ENCODE measurements around the gene CHRNB2. TPM values are rescaled to one million over a fixed set of nuclear protein-coding genes. Genes with fewer than 3 reads are reported as not detected.

CHRNB2 gene
- total and polyA plus RNA-seq, 10 donors: 0.03 to 0.32 (median 0.18) TPM; not detected in 7

DNA sequence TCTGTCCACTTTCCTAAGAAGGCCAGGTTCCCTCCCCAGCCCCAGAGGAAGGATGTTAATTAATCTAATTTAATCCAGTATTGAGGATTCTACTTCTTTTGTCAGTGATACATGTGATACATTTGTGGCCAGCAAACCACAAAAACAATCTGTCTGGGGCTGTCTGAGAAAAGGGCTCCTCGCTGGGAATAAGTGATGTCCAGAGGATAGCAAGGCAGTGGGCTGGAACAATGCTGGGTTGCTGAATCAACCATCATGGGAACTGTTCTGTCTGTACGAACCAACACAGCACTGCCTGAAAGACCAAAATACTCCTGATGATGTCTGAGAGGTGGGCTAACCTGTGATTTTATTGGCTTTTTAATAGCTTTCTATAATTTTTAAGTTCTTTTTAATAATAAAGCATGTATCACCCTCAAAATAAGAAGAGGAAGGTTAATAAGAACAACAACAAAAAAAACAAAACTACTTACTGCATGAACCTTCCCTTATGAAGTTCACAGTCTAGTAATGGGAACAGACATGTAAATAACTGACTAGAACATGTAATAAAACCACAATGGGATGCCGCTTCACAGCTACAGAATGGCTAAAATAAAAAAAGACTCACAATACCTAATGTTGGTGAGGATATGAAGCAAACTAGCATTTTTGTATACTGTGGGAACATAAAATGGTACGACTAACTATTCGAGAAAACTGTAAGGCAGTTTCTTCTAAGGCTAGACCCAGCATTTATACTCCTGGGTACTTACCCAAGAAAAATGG is 51.8 kb downstream of the CHRNB2 start:
- DNase-seq: no peak
- Histone ChIP-seq H3K36me3 (peaks cover 0 to 18% (median 2%) of the 10 kb centered on the region in 6 donors), H3K27ac (peak overlapping the region in 1 of 8 donors; percentile 17), H3K9me3 (no peaks in the 10 kb centered on the region), H3K27me3 (replicated peaks in 1 of 7) (no peaks in the 10 kb centered on the region), H3K4me3 (no peak overlapping the region), H3K4me1 (peaks cover 0 to 78% (median 24%) of the 10 kb centered on the region in 6 donors)
- TF ChIP-seq, protein P1, sequence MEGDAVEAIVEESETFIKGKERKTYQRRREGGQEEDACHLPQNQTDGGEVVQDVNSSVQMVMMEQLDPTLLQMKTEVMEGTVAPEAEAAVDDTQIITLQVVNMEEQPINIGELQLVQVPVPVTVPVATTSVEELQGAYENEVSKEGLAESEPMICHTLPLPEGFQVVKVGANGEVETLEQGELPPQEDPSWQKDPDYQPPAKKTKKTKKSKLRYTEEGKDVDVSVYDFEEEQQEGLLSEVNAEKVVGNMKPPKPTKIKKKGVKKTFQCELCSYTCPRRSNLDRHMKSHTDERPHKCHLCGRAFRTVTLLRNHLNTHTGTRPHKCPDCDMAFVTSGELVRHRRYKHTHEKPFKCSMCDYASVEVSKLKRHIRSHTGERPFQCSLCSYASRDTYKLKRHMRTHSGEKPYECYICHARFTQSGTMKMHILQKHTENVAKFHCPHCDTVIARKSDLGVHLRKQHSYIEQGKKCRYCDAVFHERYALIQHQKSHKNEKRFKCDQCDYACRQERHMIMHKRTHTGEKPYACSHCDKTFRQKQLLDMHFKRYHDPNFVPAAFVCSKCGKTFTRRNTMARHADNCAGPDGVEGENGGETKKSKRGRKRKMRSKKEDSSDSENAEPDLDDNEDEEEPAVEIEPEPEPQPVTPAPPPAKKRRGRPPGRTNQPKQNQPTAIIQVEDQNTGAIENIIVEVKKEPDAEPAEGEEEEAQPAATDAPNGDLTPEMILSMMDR (IDR thresholded peaks at IDR 0.05 in 8 of 11, conservative IDR thresholded peaks at IDR 0.05 in 3 of 11): no peak
- TF ChIP-seq POLR2A (IDR thresholded peaks at IDR 0.05) (no peak), POLR2AphosphoS5 (IDR thresholded peaks at IDR 0.05) (no peak)
- intact Hi-C loops (cut with DNase I; ENCODE audit: low total_unique reads): no loop called here
- 75 to 88% (median 80%) methylated on average over 5 of the region's 5 CpGs for WGBS, 5 donors

GRCh38 chr1:154620751-154621150 is 53.2 kb downstream of the CHRNB2 start:
- no peak overlapping the region for H3K27ac ChIP-seq
- H3K36me3 ChIP-seq: peaks cover 0 to 25% (median 2%) of the 10 kb centered on the region in 6 donors
- H3K9me3 ChIP-seq: no peaks in the 10 kb centered on the region
- intact Hi-C loops (cut with DNase I; ENCODE audit: low total_unique reads): no loop called here
- no peak overlapping the region for H3K4me3 ChIP-seq
- no peak for TF ChIP-seq POLR2AphosphoS5 (IDR thresholded peaks at IDR 0.05)
- TF ChIP-seq, protein P1 (IDR thresholded peaks at IDR 0.05 in 8 of 11, conservative IDR thresholded peaks at IDR 0.05 in 3 of 11): no peak
- TF ChIP-seq POLR2A (IDR thresholded peaks at IDR 0.05): no peak
- peaks cover 0 to 82% (median 32%) of the 10 kb centered on the region in 6 donors for H3K4me1 ChIP-seq
- no peaks in the 10 kb centered on the region for H3K27me3 ChIP-seq (replicated peaks in 1 of 7)
- WGBS, 5 donors: 73 to 82% (median 78%) methylated on average over 3 of the region's 3 CpGs
- no peak for DNase-seq

GRCh38 chr1:154621875-154622274 is 54.3 kb downstream of the CHRNB2 start:
- H3K36me3 ChIP-seq: peaks cover 0 to 25% (median 2%) of the 10 kb centered on the region in 6 donors
- no peaks in the 10 kb centered on the region for H3K9me3 ChIP-seq
- H3K27me3 ChIP-seq (replicated peaks in 1 of 7): no peaks in the 10 kb centered on the region
- peaks cover 8 to 93% (median 41%) of the 10 kb centered on the region in 6 donors for H3K4me1 ChIP-seq
- 70 to 90% (median 84%) methylated on average over 5 of the region's 5 CpGs for WGBS, 5 donors
- no peak overlapping the region for H3K4me3 ChIP-seq
- peak overlapping the region in 1 of 8 donors; percentile 0 for H3K27ac ChIP-seq
- intact Hi-C loops (cut with DNase I; ENCODE audit: low total_unique reads): no loop called here
- TF ChIP-seq POLR2AphosphoS5 (IDR thresholded peaks at IDR 0.05): no peak
- TF ChIP-seq POLR2A (IDR thresholded peaks at IDR 0.05): no peak
- TF ChIP-seq, protein P1 (IDR thresholded peaks at IDR 0.05 in 8 of 11, conservative IDR thresholded peaks at IDR 0.05 in 3 of 11): no peak
- no peak for DNase-seq

GRCh38 chr1:154622503-154623039 is 55.0 kb downstream of the CHRNB2 start:
- Histone ChIP-seq H3K9me3 (no peaks in the 10 kb centered on the region), H3K27me3 (replicated peaks in 1 of 7) (no peaks in the 10 kb centered on the region), H3K4me3 (no peak overlapping the region), H3K4me1 (peaks cover 10 to 93% (median 44%) of the 10 kb centered on the region in 6 donors), H3K27ac (peak overlapping the region in 3 of 8 donors; percentile 53 to 62 (median 58)), H3K36me3 (peaks cover 0 to 25% (median 2%) of the 10 kb centered on the region in 6 donors)
- DNase-seq: no peak
- intact Hi-C loops (cut with DNase I; ENCODE audit: low total_unique reads): no loop called here
- no peak for TF ChIP-seq POLR2A (IDR thresholded peaks at IDR 0.05)
- TF ChIP-seq, protein P1 (IDR thresholded peaks at IDR 0.05 in 8 of 11, conservative IDR thresholded peaks at IDR 0.05 in 3 of 11): no peak
- no peak for TF ChIP-seq POLR2AphosphoS5 (IDR thresholded peaks at IDR 0.05)

Measured in spleen (tissue), 11 donors.